HCT116 (cell line): Measurements from ENCODE around the gene TMEM53. TPM values are rescaled to one million over a fixed set of nuclear protein-coding genes. Genes with fewer than 3 reads are reported as not detected.

Source experiments
- ATAC-seq: fragments of 200-7000 bp; cut with Tn5 transposase; 2 replicates; pipeline ENCODE4 v1.9.1; 2020; ENCODE audit warnings: mild to moderate bottlenecking, moderate library complexity
- BruUV-seq: library from RNA; stranded (reverse); fragments of 400-500 nt; replicated peaks from 2 replicates; lab custom pipeline; 2021; lab: Mats Ljungman, UMichigan
- CTCF ChIA-PET: fragments of 300-600 bp; sonication (Branson Sonifier 250); formaldehyde crosslinking; loops from one replicate; lab custom pipeline; 2021; ENCODE audit warnings: antibody characterized with exemption; lab: Charles Lee
- POLR2A ChIA-PET: fragments of 300-600, 350-600 bp; sonication (Branson Sonifier 250); formaldehyde crosslinking; loops from one replicate; lab custom pipeline; 2021; ENCODE audit warnings: antibody characterized with exemption; lab: Charles Lee
- RAD21 ChIA-PET, 2 experiments: fragments of 300-600 bp; sonication (Branson Sonifier 250); formaldehyde crosslinking; loops; one replicate each; lab custom pipeline; 2023; ENCODE audit warnings: low total read pairs in 2 of 2; ENCODE audit not compliant: uncharacterized antibody in 2 of 2, unreplicated experiment in 2 of 2, low non-redundant PET in 1 of 2; lab: Charles Lee
- DNase-seq: peaks from one replicate; pipeline ENCODE4 v3.0.0-alpha.2; 2010; ENCODE audit warnings: low read depth, low spot score
- H2AFZ ChIP-seq: fragments of 200-600 bp; shearing (Covaris generic), sonication (generic); 2 replicates; pipeline ENCODE4 v1.6.1; 2017; ENCODE audit warnings: low read depth, mixed run types, mixed read lengths, antibody characterized with exemption, low read length; ENCODE audit not compliant: poor library complexity, severe bottlenecking
- H3K27ac ChIP-seq: 2 replicates; pipeline ENCODE4 v1.5.1; 2012; ENCODE audit warnings: low read depth, low read length
- H3K27me3 ChIP-seq: fragments of 200-600 bp; sonication (generic); 2 replicates; pipeline ENCODE4 v1.6.1; 2016; ENCODE audit warnings: mixed run types, low read length, mixed read lengths; ENCODE audit not compliant: insufficient read depth
- H3K36me3 ChIP-seq, 2 experiments: fragments of 200-500 bp in 1 of 2; fragments of 200-600 bp in 1 of 2; sonication (Bioruptor generic) in 1 of 2; sonication (generic) in 1 of 2; 2 replicates each; pipeline versions ENCODE4 v1.5.1 to v1.6.1; 2014 to 2016; ENCODE audit warnings: low read length in 2 of 2, inconsistent platforms in 1 of 2, mixed read lengths in 1 of 2, mixed run types in 1 of 2; ENCODE audit not compliant: insufficient read depth in 2 of 2, control insufficient read depth in 1 of 2
- H3K4me1 ChIP-seq, 2 experiments: fragments of 200-600 bp in 1 of 2; sonication (generic) in 1 of 2; 2 replicates each; pipeline versions ENCODE4 v1.5.1 to v1.6.1; 2012 to 2017; ENCODE audit warnings: low read length in 2 of 2, inconsistent platforms in 1 of 2, mild to moderate bottlenecking in 1 of 2, mixed read lengths in 1 of 2, mixed run types in 1 of 2, moderate library complexity in 1 of 2; ENCODE audit not compliant: insufficient read depth in 2 of 2, control insufficient read depth in 1 of 2
- H3K4me2 ChIP-seq: fragments of 200-600 bp; sonication (generic); 2 replicates; pipeline ENCODE4 v1.6.1; 2017; ENCODE audit warnings: mixed run types, low read length, mixed read lengths
- H3K4me3 ChIP-seq, 2 experiments: fragments of 200-600 bp in 1 of 2; sonication (generic) in 1 of 2; replicated peaks in 1 of 2; 2 replicates each; pipeline ENCODE4 v1.5.1; 2011 to 2016; ENCODE audit warnings: low read length in 2 of 2, control low read depth in 1 of 2, low read depth in 1 of 2, mild to moderate bottlenecking in 1 of 2, mixed read lengths in 1 of 2, mixed run types in 1 of 2
- H3K79me2 ChIP-seq: fragments of 200-600 bp; sonication (generic); 2 replicates; pipeline ENCODE4 v1.6.1; 2017; ENCODE audit warnings: mild to moderate bottlenecking, mixed run types, low read length, moderate library complexity, mixed read lengths; ENCODE audit not compliant: insufficient read depth
- H3K9ac ChIP-seq: fragments of 200-600 bp; sonication (generic); 2 replicates; pipeline ENCODE4 v1.6.1; 2016; ENCODE audit warnings: low read length, mixed read lengths
- H3K9me2 ChIP-seq: fragments of 200-600 bp; sonication (generic), shearing (Covaris generic); 2 replicates; pipeline ENCODE4 v1.6.1; 2017; ENCODE audit warnings: mixed run types, mild to moderate bottlenecking, moderate library complexity; ENCODE audit not compliant: insufficient read depth
- H3K9me3 ChIP-seq, 2 experiments: fragments of 200-500 bp in 1 of 2; fragments of 200-600 bp in 1 of 2; sonication (Bioruptor generic) in 1 of 2; sonication (generic) in 1 of 2; 2 replicates each; pipeline ENCODE4 v1.6.1; 2014 to 2017; ENCODE audit warnings: low read length in 2 of 2, mixed read lengths in 2 of 2, inconsistent platforms in 1 of 2, low read depth in 1 of 2, mild to moderate bottlenecking in 1 of 2, mixed run types in 1 of 2, moderate library complexity in 1 of 2; ENCODE audit not compliant: control insufficient read depth in 1 of 2, insufficient read depth in 1 of 2
- H4K20me1 ChIP-seq: fragments of 200-600 bp; sonication (generic), shearing (Covaris generic); 2 replicates; pipeline ENCODE4 v1.6.1; 2017; ENCODE audit warnings: mixed run types, mild to moderate bottlenecking, moderate library complexity; ENCODE audit not compliant: insufficient read depth
- CBX3 ChIP-seq: IDR thresholded peaks from 2 replicates; pipeline ENCODE4 v1.6.1; 2012; ENCODE audit warnings: low read depth
- CEBPB ChIP-seq: IDR thresholded peaks from 2 replicates; pipeline ENCODE4 v1.6.1; 2012; ENCODE audit warnings: low read depth
- EGR1 ChIP-seq: IDR thresholded peaks from 2 replicates; pipeline ENCODE4 v1.6.1; 2012; ENCODE audit warnings: low read depth
- EZH2phosphoT487 ChIP-seq: fragments of 200-600 bp; IDR thresholded peaks from 2 replicates; pipeline ENCODE4 v1.6.1; 2018; ENCODE audit warnings: antibody characterized with exemption, borderline replicate concordance
- JUND ChIP-seq: IDR thresholded peaks from 2 replicates; pipeline ENCODE4 v1.6.1; 2012
- POLR2A ChIP-seq: IDR thresholded peaks from 2 replicates; pipeline ENCODE4 v1.7.0; 2011; ENCODE audit warnings: borderline replicate concordance; ENCODE audit not compliant: insufficient read depth, insufficient read length; ENCODE audit errors: extremely low read depth
- RAD21 ChIP-seq: IDR thresholded peaks from 2 replicates; pipeline ENCODE4 v1.6.1; 2012; ENCODE audit warnings: low read depth, mild to moderate bottlenecking
- SIN3A ChIP-seq: IDR thresholded peaks from 2 replicates; pipeline ENCODE4 v1.6.1; 2012; ENCODE audit warnings: low read depth
- SP1 ChIP-seq: IDR thresholded peaks from 2 replicates; pipeline ENCODE4 v1.6.1; 2012; ENCODE audit warnings: low read depth
- YY1 ChIP-seq: IDR thresholded peaks from 2 replicates; pipeline ENCODE4 v1.6.1; 2011; ENCODE audit warnings: low read length, low read depth, moderate library complexity, mild to moderate bottlenecking; ENCODE audit not compliant: insufficient replicate concordance; ENCODE audit errors: extremely low read depth
- ZFX ChIP-seq: fragments of 450-650 bp; IDR thresholded peaks from 2 replicates; pipeline ENCODE4 v1.6.1; 2017
- intact Hi-C: fragments of 100-400 bp; cut with micrococcal nuclease; formaldehyde crosslinking; loops from 2 replicates; pipeline ENCODE4 v1.10.0; 2022
- total RNA-seq: library from RNA; stranded (reverse); gene quantifications from one replicate; pipeline ENCODE4 v1.2.1, GENCODE V29; 2021; ENCODE audit not compliant: unreplicated experiment
- TF ChIP-seq, protein P1 (sequence below): IDR thresholded peaks from 2 replicates; pipeline ENCODE4 v1.6.1; 2012
- TF ChIP-seq, protein P2 (sequence below): IDR thresholded peaks from 2 replicates; pipeline ENCODE4 v1.6.1; 2012; ENCODE audit warnings: low read depth
- TF ChIP-seq, protein P3 (sequence below): IDR thresholded peaks from 2 replicates; pipeline ENCODE4 v1.6.1; 2011; ENCODE audit warnings: mild to moderate bottlenecking, low read length, moderate library complexity; ENCODE audit not compliant: insufficient replicate concordance; ENCODE audit errors: extremely low read depth

Gene TMEM53
- total RNA-seq, 1 experiment from 2014 or later, result 10.8 TPM

- DNase-seq (no peak), ATAC-seq (no peak)
- Histone ChIP-seq H3K9me2 (0 out of 2 replicates have a peak, but pooled peaks cover 2% of the 10 kb centered on the region), H3K4me1 (peaks cover 5 to 22% of the 10 kb centered on the region in 2 experiments; a peak in 3 of 4 replicates), H3K27me3 (no peaks in the 10 kb centered on the region), H3K27ac (no peak overlapping the region), H3K4me3 (no peak overlapping the region), H4K20me1 (no peaks in the 10 kb centered on the region), H3K36me3 (peaks cover 0 to 11% of the 10 kb centered on the region in 2 experiments; a peak in 1 of 4 replicates), H3K4me2 (no peak overlapping the region), H2AFZ (no peak overlapping the region), H3K79me2 (peaks cover 18% of the 10 kb centered on the region), H3K9me3 (no peaks in the 10 kb centered on the region), H3K9ac (no peak overlapping the region)
- intact Hi-C loops, result no loop called here
- no peak for TF ChIP-seq POLR2A
- TF ChIP-seq EGR1, result no peak
- TF ChIP-seq YY1, result no peak
- no peak for TF ChIP-seq RAD21
- no peak for TF ChIP-seq JUND
- no peak for TF ChIP-seq CBX3
- TF ChIP-seq EZH2phosphoT487, result no peak
- TF ChIP-seq SP1, result no peak
- TF ChIP-seq, protein P1, sequence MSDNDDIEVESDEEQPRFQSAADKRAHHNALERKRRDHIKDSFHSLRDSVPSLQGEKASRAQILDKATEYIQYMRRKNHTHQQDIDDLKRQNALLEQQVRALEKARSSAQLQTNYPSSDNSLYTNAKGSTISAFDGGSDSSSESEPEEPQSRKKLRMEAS, result no peak
- TF ChIP-seq, protein P2, sequence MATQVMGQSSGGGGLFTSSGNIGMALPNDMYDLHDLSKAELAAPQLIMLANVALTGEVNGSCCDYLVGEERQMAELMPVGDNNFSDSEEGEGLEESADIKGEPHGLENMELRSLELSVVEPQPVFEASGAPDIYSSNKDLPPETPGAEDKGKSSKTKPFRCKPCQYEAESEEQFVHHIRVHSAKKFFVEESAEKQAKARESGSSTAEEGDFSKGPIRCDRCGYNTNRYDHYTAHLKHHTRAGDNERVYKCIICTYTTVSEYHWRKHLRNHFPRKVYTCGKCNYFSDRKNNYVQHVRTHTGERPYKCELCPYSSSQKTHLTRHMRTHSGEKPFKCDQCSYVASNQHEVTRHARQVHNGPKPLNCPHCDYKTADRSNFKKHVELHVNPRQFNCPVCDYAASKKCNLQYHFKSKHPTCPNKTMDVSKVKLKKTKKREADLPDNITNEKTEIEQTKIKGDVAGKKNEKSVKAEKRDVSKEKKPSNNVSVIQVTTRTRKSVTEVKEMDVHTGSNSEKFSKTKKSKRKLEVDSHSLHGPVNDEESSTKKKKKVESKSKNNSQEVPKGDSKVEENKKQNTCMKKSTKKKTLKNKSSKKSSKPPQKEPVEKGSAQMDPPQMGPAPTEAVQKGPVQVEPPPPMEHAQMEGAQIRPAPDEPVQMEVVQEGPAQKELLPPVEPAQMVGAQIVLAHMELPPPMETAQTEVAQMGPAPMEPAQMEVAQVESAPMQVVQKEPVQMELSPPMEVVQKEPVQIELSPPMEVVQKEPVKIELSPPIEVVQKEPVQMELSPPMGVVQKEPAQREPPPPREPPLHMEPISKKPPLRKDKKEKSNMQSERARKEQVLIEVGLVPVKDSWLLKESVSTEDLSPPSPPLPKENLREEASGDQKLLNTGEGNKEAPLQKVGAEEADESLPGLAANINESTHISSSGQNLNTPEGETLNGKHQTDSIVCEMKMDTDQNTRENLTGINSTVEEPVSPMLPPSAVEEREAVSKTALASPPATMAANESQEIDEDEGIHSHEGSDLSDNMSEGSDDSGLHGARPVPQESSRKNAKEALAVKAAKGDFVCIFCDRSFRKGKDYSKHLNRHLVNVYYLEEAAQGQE, result no peak
- no peak for TF ChIP-seq CEBPB
- TF ChIP-seq, protein P3, sequence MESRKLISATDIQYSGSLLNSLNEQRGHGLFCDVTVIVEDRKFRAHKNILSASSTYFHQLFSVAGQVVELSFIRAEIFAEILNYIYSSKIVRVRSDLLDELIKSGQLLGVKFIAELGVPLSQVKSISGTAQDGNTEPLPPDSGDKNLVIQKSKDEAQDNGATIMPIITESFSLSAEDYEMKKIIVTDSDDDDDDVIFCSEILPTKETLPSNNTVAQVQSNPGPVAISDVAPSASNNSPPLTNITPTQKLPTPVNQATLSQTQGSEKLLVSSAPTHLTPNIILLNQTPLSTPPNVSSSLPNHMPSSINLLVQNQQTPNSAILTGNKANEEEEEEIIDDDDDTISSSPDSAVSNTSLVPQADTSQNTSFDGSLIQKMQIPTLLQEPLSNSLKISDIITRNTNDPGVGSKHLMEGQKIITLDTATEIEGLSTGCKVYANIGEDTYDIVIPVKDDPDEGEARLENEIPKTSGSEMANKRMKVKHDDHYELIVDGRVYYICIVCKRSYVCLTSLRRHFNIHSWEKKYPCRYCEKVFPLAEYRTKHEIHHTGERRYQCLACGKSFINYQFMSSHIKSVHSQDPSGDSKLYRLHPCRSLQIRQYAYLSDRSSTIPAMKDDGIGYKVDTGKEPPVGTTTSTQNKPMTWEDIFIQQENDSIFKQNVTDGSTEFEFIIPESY, result no peak
- no peak for TF ChIP-seq ZFX
- TF ChIP-seq SIN3A, result no peak
- ChIA-PET RAD21 (interaction anchor here in 1 of 2 experiments (1.4 kb wide), 1 partner anchor 251 kb away, joined by 3 read pairs; no protein-coding TSS in a partner anchor), POLR2A (interaction anchor here (0.7 kb wide), 1 partner anchor 521 kb away, joined by 3 read pairs; no protein-coding TSS in a partner anchor), CTCF (no interaction called here)
- no TSS peak for BruUV-seq
These were observed 45.1 kb downstream of the TMEM53 start for GRCh38 chr1:44628962-44629756.
